ENCODE results near the gene KCNJ5. TPM values are rescaled to one million over a fixed set of nuclear protein-coding genes. Genes with fewer than 3 reads are reported as not detected.

KCNJ5 gene
- total and polyA plus RNA-seq, 2 of the 4 experiments (the other 2 are of a cell fraction): 0.07 to 0.18 TPM

GRCh38 chr11:128860571-128861361 lies 30.4 kb upstream of the KCNJ5 start:
- 94% methylated on average over 11 of the region's 16 CpGs; no CpG with 5 or more reads in 1 of the 2 experiments for WGBS, 2 experiments (ENCODE audit: extremely low coverage in 2 of 2, insufficient read length in 1 of 2)
- no peaks in the 10 kb centered on the region for H3K36me3 ChIP-seq (ENCODE audit: control insufficient read depth, insufficient read depth, low read length)
- H2AK9ac ChIP-seq (replicated peaks; ENCODE audit: low read depth, low read length, poor library complexity): no peak overlapping the region
- H3K27ac ChIP-seq (ENCODE audit: insufficient read depth, low read length): no peak overlapping the region
- no peak overlapping the region for H3K14ac ChIP-seq (replicated peaks; ENCODE audit: low read depth, low read length)
- TF ChIP-seq RAD21 (IDR thresholded peaks at IDR 0.05; ENCODE audit: low read length) (no peak), BHLHE40 (IDR thresholded peaks at IDR 0.05; ENCODE audit: low read depth, low read length) (no peak), POLR2A (IDR thresholded peaks at IDR 0.05; ENCODE audit: low read depth, low read length) (no peak)
- no peak overlapping the region for H2BK5ac ChIP-seq (ENCODE audit: low read depth, low read length, poor library complexity, severe bottlenecking)
- DNase-seq (peak; percentile 7), ATAC-seq (ENCODE audit: low read depth) (no peak)
- H3K9ac ChIP-seq (ENCODE audit: low read depth, low read length): no peak overlapping the region
- no peak overlapping the region for H3K4ac ChIP-seq (ENCODE audit: low read depth, low read length)
- intact Hi-C loops (cut with micrococcal nuclease): no loop called here
- BruUV-seq (replicated peaks): no TSS peak
- dilution Hi-C loops (cut with HindIII; ENCODE audit: low sequenced_read_pairs, unreplicated experiment): no loop called here
- CTCF ChIA-PET: interaction anchor here (0.8 kb wide), 1 partner anchor 704 kb away, joined by 3 read pairs; no protein-coding TSS in a partner anchor
- H3K79me1 ChIP-seq (ENCODE audit: low read depth in 1 of 2, low read length in 2 of 2): no peaks in the 10 kb centered on the region
- no peak overlapping the region for H4K5ac ChIP-seq (ENCODE audit: low read depth, low read length)
- H3K56ac ChIP-seq (ENCODE audit: extremely low read depth, insufficient read depth, low read length): no peak overlapping the region
- H2AK5ac ChIP-seq (ENCODE audit: low read depth, low read length): no peak overlapping the region
- peaks cover 10% of the 10 kb centered on the region for H3K4me1 ChIP-seq (ENCODE audit: control insufficient read depth, insufficient read depth, low read length)
- H3K4me2 ChIP-seq (ENCODE audit: low read depth, low read length): no peak overlapping the region
- H3K9me1 ChIP-seq (ENCODE audit: insufficient read depth, low read length): peaks cover 7% of the 10 kb centered on the region
- no peak overlapping the region for H2BK15ac ChIP-seq (ENCODE audit: low read depth, low read length)
- H3K9me3 ChIP-seq (ENCODE audit: control insufficient read depth, insufficient read depth, low read length): no peaks in the 10 kb centered on the region
- in situ Hi-C loops (cut with MboI; ENCODE audit: low sequenced_read_pairs): no loop called here
- POLR2A ChIA-PET (ENCODE audit: unreplicated experiment): no interaction called here
- no peaks in the 10 kb centered on the region; the same call in 1 of the 2 replicates for H4K20me1 ChIP-seq (ENCODE audit: insufficient read depth, low read length)
- no peak overlapping the region for H3K18ac ChIP-seq (ENCODE audit: low read depth, low read length)
- no peak overlapping the region for H4K8ac ChIP-seq (ENCODE audit: low read depth in 2 of 2, low read length in 2 of 2)
- H3K27me3 ChIP-seq (ENCODE audit: control insufficient read depth, insufficient read depth, low read length): peaks cover 21% of the 10 kb centered on the region
- no peak overlapping the region for H3K23ac ChIP-seq (ENCODE audit: low read depth, low read length)
- no peak overlapping the region for H3K4me3 ChIP-seq (ENCODE audit: insufficient read depth, low read depth, low read length)
- H2BK120ac ChIP-seq (ENCODE audit: low read depth, low read length): no peak overlapping the region
- no peak overlapping the region for H4K91ac ChIP-seq (ENCODE audit: insufficient read depth, low read depth, low read length)
- H2AFZ ChIP-seq (replicated peaks; ENCODE audit: low read length, poor library complexity): no peak overlapping the region
- no peak overlapping the region for H2BK20ac ChIP-seq (ENCODE audit: low read depth, low read length)
